GM12864 (cell line): ENCODE data around the gene HSPD1.

Experiments
- DNase-seq: peaks from one replicate; pipeline ENCODE4 v3.0.0-alpha.2; 2011; ENCODE audit warnings: low read depth
- H3K4me3 ChIP-seq: 2 replicates; pipeline ENCODE4 v1.5.1; 2011; ENCODE audit warnings: mild to moderate bottlenecking, low read depth, low read length, control low read depth
- CTCF ChIP-seq: IDR thresholded peaks from 2 replicates; pipeline ENCODE4 v1.5.1; 2011; ENCODE audit warnings: low read depth, mild to moderate bottlenecking, moderate library complexity, low read length, control low read depth, inconsistent platforms; ENCODE audit errors: missing control alignments

Gene HSPD1

GRCh38 chr2:197480165-197481036 lies 19.2 kb downstream of the HSPD1 start:
- no peak overlapping the region for H3K4me3 ChIP-seq
- TF ChIP-seq CTCF, result no peak
- DNase-seq, result no peak

GRCh38 chr2:197477797-197478196 lies 21.8 kb downstream of the HSPD1 start:
- no peak for DNase-seq
- H3K4me3 ChIP-seq, result no peak overlapping the region
- no peak for TF ChIP-seq CTCF

DNA sequence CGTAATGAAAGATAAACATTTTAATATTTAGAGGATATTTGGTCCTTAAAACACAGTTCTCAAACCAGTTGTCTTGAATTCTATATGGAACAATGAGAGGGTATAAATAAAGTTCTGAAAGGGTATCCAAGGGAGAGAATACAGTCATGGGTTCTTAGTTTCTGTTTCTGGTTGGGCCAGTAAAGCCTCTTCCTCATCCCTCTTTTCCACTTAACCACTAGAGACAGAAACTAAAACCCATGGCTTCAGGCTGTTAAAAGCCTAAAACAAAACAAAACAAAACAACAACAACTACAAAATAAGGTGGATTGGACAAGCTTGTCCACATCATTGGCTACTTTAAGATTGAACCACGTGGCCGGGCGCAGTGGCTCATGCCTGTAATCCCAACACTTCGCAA lies 27.5 kb downstream of the HSPD1 start:
- TF ChIP-seq CTCF, result no peak
- no peak overlapping the region for H3K4me3 ChIP-seq
- no peak for DNase-seq

DNA sequence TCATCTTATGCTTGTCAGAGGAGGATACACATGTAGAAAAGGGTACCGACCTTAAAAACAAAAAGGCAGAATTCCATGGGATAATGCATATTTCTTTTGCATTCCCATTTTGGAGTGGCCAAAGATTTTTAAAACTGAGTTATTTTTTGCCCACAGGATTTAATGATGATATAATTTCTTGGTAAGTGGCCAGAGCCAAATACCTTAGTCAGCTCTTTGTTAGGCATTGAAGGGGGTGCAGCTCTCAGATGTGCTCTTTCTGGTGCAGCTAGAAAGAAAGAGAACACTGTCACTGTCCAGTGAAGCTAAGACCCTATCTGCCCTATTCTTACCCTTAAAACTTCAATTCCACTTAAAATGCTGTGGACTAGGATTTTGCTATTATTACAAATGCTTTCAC lies 35.5 kb downstream of the HSPD1 start:
- TF ChIP-seq CTCF, result no peak
- no peak for DNase-seq
- H3K4me3 ChIP-seq, result no peak overlapping the region

- DNase-seq, result no peak
- TF ChIP-seq CTCF, result no peak
- no peak overlapping the region for H3K4me3 ChIP-seq
These were observed 38.6 kb downstream of the HSPD1 start for GRCh38 chr2:197461057-197461456.

DNA sequence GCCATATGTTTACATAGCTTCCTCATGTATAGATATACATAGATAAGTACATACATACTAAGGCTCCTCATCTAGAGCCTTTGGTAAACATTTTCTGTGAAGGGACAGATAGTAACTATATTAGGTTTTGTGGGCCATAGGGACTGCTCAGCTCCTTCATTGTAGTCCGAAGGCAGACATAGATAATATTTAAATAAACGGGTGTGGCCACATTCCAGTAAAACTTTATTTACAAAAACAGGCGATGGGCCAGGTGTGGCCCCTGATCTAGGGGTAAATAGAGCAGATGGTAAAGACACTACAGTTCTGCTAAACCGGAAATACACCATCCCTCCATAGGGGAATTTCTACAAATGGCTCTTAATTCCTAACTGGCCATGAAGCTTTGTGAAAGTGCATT lies 39.0 kb downstream of the HSPD1 start:
- DNase-seq, result no peak
- TF ChIP-seq CTCF, result no peak

GRCh38 chr2:197455428-197455827 lies 44.2 kb downstream of the HSPD1 start:
- H3K4me3 ChIP-seq, result no peak overlapping the region
- TF ChIP-seq CTCF, result no peak
- no peak for DNase-seq

More for the DNA sequence above, 39.0 kb downstream of the HSPD1 start:
- H3K4me3 ChIP-seq, result no peak overlapping the region
